ENCODE results near the gene SLC2A10.

DNA sequence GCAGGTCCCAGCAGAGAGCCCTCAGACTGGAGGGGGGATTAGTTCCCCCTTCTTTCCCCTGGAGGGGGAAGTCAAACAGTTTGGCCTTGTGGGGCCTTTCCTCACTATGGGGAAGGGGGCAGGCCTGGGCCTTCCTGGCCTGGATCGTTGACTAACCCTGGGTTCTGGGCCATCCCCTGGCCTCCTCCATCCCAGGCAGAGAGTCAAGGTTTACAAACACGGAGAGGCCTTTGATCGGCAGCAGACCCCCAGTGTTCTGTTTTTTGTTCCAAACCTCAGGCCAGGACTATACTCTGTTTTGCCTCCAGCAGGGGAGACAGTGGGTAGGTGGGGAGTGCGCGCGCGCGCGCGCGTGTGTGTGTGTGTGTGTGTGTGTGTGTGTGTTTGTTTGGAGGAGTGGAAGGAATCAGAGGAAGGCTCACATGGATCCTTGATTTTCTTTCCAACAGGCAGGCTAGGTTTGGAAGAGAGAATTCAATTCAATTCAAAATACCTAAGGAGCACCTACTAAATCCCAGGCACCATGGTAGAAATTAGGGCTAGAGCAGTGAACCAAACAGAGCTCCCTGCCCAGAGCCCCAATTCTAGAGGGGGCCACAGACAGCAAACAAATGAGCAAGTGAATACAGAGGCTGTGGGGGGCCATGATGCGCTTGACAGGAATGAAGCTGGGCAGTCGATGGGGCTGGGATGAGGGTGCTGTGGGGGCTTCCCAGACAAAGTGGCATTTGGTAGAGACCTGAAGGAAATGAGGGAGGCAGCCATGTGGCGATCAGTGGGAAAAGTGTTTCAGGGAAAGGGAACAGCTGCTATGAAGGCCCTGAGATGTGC, 35.0 kb upstream of the SLC2A10 start:
- TF ChIP-seq, protein P1, sequence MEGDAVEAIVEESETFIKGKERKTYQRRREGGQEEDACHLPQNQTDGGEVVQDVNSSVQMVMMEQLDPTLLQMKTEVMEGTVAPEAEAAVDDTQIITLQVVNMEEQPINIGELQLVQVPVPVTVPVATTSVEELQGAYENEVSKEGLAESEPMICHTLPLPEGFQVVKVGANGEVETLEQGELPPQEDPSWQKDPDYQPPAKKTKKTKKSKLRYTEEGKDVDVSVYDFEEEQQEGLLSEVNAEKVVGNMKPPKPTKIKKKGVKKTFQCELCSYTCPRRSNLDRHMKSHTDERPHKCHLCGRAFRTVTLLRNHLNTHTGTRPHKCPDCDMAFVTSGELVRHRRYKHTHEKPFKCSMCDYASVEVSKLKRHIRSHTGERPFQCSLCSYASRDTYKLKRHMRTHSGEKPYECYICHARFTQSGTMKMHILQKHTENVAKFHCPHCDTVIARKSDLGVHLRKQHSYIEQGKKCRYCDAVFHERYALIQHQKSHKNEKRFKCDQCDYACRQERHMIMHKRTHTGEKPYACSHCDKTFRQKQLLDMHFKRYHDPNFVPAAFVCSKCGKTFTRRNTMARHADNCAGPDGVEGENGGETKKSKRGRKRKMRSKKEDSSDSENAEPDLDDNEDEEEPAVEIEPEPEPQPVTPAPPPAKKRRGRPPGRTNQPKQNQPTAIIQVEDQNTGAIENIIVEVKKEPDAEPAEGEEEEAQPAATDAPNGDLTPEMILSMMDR (optimal IDR thresholded peaks at IDR 0.05 in 1 of 3, IDR thresholded peaks at IDR 0.05 in 1 of 3, conservative IDR thresholded peaks at IDR 0.05 in 1 of 3; ENCODE audit: extremely low read depth in 1 of 3, insufficient read depth in 2 of 3, low read length in 3 of 3): no peak
- TF ChIP-seq EZH2 (IDR thresholded peaks at IDR 0.05; ENCODE audit: low read length): no peak

Data from keratinocyte (primary cell).